ENCODE data around the gene KLHDC7B.

- no peak for TF ChIP-seq CTCF (IDR thresholded peaks at IDR 0.05)
- no peak for TF ChIP-seq POLR2A (IDR thresholded peaks at IDR 0.05; ENCODE audit: low read depth)
- no peak for TF ChIP-seq EP300 (IDR thresholded peaks at IDR 0.05)
- no peak for TF ChIP-seq POLR2AphosphoS5 (IDR thresholded peaks at IDR 0.05)
These were observed 38.9 kb upstream of the KLHDC7B start for GRCh38 chr22:50506611-50507420.
